OCI-LY7 (cell line): ENCODE data around the gene VEGFA. TPM values are rescaled to one million over a fixed set of nuclear protein-coding genes. Genes with fewer than 3 reads are reported as not detected.

Source experiments
- BruUV-seq: library from RNA; stranded (reverse); fragments of 400-500 nt; replicated peaks from 2 replicates; lab custom pipeline; 2021; lab: Mats Ljungman, UMichigan
- CTCF ChIA-PET: fragments of 300-600 bp; sonication (Branson Sonifier 250); formaldehyde crosslinking; loops from one replicate; lab custom pipeline; 2022; ENCODE audit warnings: antibody characterized with exemption; ENCODE audit not compliant: unreplicated experiment; lab: Charles Lee
- POLR2A ChIA-PET: fragments of 300-600 bp; sonication (Branson Sonifier 250); formaldehyde crosslinking; loops from one replicate; lab custom pipeline; 2022; ENCODE audit warnings: antibody characterized with exemption; lab: Charles Lee
- DNase-seq: peaks from one replicate; pipeline ENCODE4 v3.0.0-alpha.2; 2015; ENCODE audit warnings: low spot score
- H2AFZ ChIP-seq: fragments of 200-600 bp; sonication (generic), shearing (Covaris generic); 2 replicates; pipeline ENCODE4 v1.6.1; 2014; ENCODE audit warnings: mild to moderate bottlenecking, antibody characterized with exemption, low read length, moderate library complexity
- H3K27ac ChIP-seq: fragments of 200-600 bp; sonication (generic); 2 replicates; pipeline ENCODE4 v1.5.1; 2014; ENCODE audit warnings: mixed run types, low read depth, mild to moderate bottlenecking, moderate library complexity, low read length, inconsistent platforms; ENCODE audit not compliant: poor library complexity, severe bottlenecking
- H3K36me3 ChIP-seq: fragments of 200-600 bp; sonication (generic); 2 replicates; pipeline ENCODE4 v1.6.1; 2014; ENCODE audit warnings: mild to moderate bottlenecking, antibody characterized with exemption, low read length, moderate library complexity, mixed read lengths; ENCODE audit not compliant: insufficient read depth
- H3K4me1 ChIP-seq: fragments of 200-600 bp; sonication (generic); 2 replicates; pipeline ENCODE4 v1.5.1; 2014; ENCODE audit warnings: mild to moderate bottlenecking, low read length; ENCODE audit not compliant: insufficient read depth, poor library complexity, severe bottlenecking
- H3K4me2 ChIP-seq: fragments of 200-600 bp; sonication (generic); 2 replicates; pipeline ENCODE4 v1.6.1; 2014; ENCODE audit warnings: mild to moderate bottlenecking, low read length
- H3K4me3 ChIP-seq: fragments of 200-600 bp; sonication (generic); 2 replicates; pipeline ENCODE4 v1.5.1; 2014; ENCODE audit warnings: mild to moderate bottlenecking, low read depth, low read length; ENCODE audit not compliant: poor library complexity, severe bottlenecking
- H3K79me2 ChIP-seq: fragments of 200-600 bp; sonication (generic); 2 replicates; pipeline ENCODE4 v1.6.1; 2016; ENCODE audit warnings: low read depth, mild to moderate bottlenecking, low read length, moderate library complexity, mixed read lengths; ENCODE audit not compliant: insufficient read depth
- H3K9me2 ChIP-seq: fragments of 200-600 bp; sonication (generic); 2 replicates; pipeline ENCODE4 v1.6.1; 2016; ENCODE audit warnings: mild to moderate bottlenecking, low read length, mixed read lengths; ENCODE audit not compliant: insufficient read depth
- H3K9me3 ChIP-seq: fragments of 200-600 bp; sonication (generic); 2 replicates; pipeline ENCODE4 v1.6.1; 2014; ENCODE audit warnings: mild to moderate bottlenecking, mixed run types, low read length, mixed read lengths
- H4K20me1 ChIP-seq: fragments of 200-600 bp; sonication (generic); 2 replicates; pipeline ENCODE4 v1.6.1; 2014; ENCODE audit warnings: mild to moderate bottlenecking, antibody characterized with exemption, low read length, moderate library complexity, mixed read lengths; ENCODE audit not compliant: insufficient read depth
- CTCF ChIP-seq: fragments of 200-600 bp; sonication (generic); conservative IDR thresholded peaks from 2 replicates; pipeline ENCODE4 v1.5.1; 2014; ENCODE audit warnings: mild to moderate bottlenecking, antibody characterized with exemption, low read length, moderate library complexity, mixed read lengths
- EZH2phosphoT487 ChIP-seq: fragments of 200-600 bp; sonication (generic); IDR thresholded peaks from 2 replicates; pipeline ENCODE4 v1.6.1; 2018; ENCODE audit warnings: low read depth, borderline replicate concordance, mild to moderate bottlenecking, mixed run types, antibody characterized with exemption, low read length, moderate library complexity, mixed read lengths
- intact Hi-C: fragments of 100-400 bp; cut with micrococcal nuclease; formaldehyde crosslinking; loops from one replicate; pipeline ENCODE4 v1.10.0; 2022; ENCODE audit not compliant: unreplicated experiment
- total RNA-seq, 2 experiments: library from RNA; depleted of rRNA in 1 of 2; stranded (reverse); fragments of >200 nt in 1 of 2; shearing (Covaris generic) in 1 of 2; gene quantifications; 2 replicates each; pipeline ENCODE4 v1.2.3, GENCODE V29; 2014 to 2022

VEGFA gene
- total RNA-seq, 2 experiments from 2014 or later: 59.7 to 88.5 TPM

- Histone ChIP-seq H3K27ac (no peak overlapping the region), H2AFZ (no peak overlapping the region), H3K36me3 (no peaks in the 10 kb centered on the region), H3K4me3 (no peak overlapping the region), H4K20me1 (no peaks in the 10 kb centered on the region), H3K4me1 (peaks cover 10% of the 10 kb centered on the region), H3K9me3 (no peaks in the 10 kb centered on the region), H3K79me2 (no peaks in the 10 kb centered on the region), H3K4me2 (no peak overlapping the region), H3K9me2 (no peaks in the 10 kb centered on the region)
- intact Hi-C loops: no loop called here
- no peak for TF ChIP-seq CTCF
- no peak for TF ChIP-seq EZH2phosphoT487
- ChIA-PET POLR2A (interaction anchor here (0.6 to 1.6 kb wide), 3 partner anchors 14 to 98 kb away, joined by 3 to 6 read pairs (median 3); no protein-coding TSS in a partner anchor), CTCF (no interaction called here)
- BruUV-seq: no TSS peak
- DNase-seq: no peak
These were observed 31.0 kb upstream of the VEGFA start for GRCh38 chr6:43738877-43739641.

DNA sequence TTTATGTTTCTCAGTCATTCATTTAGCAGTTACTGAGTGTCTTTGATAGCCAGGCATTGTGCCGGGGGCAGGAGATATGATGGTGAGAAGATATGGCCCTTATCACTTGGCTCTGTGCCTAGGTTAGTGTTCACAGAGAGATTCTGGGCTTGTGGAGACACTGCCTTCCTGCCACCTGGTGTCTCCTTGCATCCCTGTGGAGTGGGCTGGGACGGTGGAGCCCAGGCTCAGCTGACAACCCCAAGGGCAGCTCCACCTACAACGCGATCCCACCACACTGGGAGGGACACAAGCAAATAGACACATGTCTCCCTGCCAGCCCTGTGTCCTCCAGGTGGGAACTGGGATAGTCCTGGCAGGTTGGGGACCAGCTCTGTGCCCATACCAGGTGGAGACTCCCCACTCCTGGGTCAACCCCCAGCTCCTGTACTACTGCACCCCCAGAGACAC is 30.3 kb upstream of the VEGFA start:
- no peak for DNase-seq
- H3K4me2 ChIP-seq: no peak overlapping the region
- no peaks in the 10 kb centered on the region for H3K79me2 ChIP-seq
- H4K20me1 ChIP-seq: no peaks in the 10 kb centered on the region
- TF ChIP-seq CTCF (no peak), EZH2phosphoT487 (no peak)
- ChIA-PET POLR2A (interaction anchor here (0.5 to 1.6 kb wide), 5 partner anchors 13 to 725 kb away, joined by 3 to 6 read pairs (median 3); no protein-coding TSS in a partner anchor), CTCF (no interaction called here)
- no peaks in the 10 kb centered on the region for H3K36me3 ChIP-seq
- peaks cover 4% of the 10 kb centered on the region for H3K4me1 ChIP-seq
- no peak overlapping the region for H2AFZ ChIP-seq
- intact Hi-C loops: no loop called here
- no peaks in the 10 kb centered on the region for H3K9me2 ChIP-seq
- H3K4me3 ChIP-seq: no peak overlapping the region
- no peak overlapping the region for H3K27ac ChIP-seq
- no TSS peak for BruUV-seq
- H3K9me3 ChIP-seq: no peaks in the 10 kb centered on the region
